HFF-Myc (cell line): ENCODE measurements around the gene VSTM2L.

Experiments
- DNase-seq: peaks from one replicate; pipeline ENCODE4 v3.0.0-alpha.2; 2011; ENCODE audit warnings: low read depth; ENCODE audit errors: extremely low read depth
- H3K4me3 ChIP-seq: replicated peaks from 2 replicates; pipeline ENCODE4 v1.5.1; 2011; ENCODE audit warnings: low read depth, mild to moderate bottlenecking, control low read depth, low read length
- CTCF ChIP-seq: IDR thresholded peaks from 2 replicates; pipeline ENCODE4 v1.5.1; 2012; ENCODE audit warnings: mild to moderate bottlenecking, low read depth, low read length, control low read depth; ENCODE audit errors: missing control alignments

Gene VSTM2L

GRCh38 chr20:37878835-37879599 is 23.9 kb upstream of the VSTM2L start:
- no peak overlapping the region for H3K4me3 ChIP-seq
- TF ChIP-seq CTCF = no peak
- no peak for DNase-seq

- TF ChIP-seq CTCF = no peak
- no peak for DNase-seq
- H3K4me3 ChIP-seq = no peak overlapping the region
Measured at GRCh38 chr20:37879843-37880242, 23.1 kb upstream of the VSTM2L start.

- no peak for DNase-seq
- TF ChIP-seq CTCF = no peak
- H3K4me3 ChIP-seq = no peak overlapping the region
Measured at GRCh38 chr20:37880726-37881591, 22.0 kb upstream of the VSTM2L start.

GRCh38 chr20:37881601-37882343 is 21.2 kb upstream of the VSTM2L start:
- TF ChIP-seq CTCF = no peak
- no peak overlapping the region for H3K4me3 ChIP-seq
- DNase-seq = no peak

- no peak for TF ChIP-seq CTCF
- DNase-seq = no peak
- H3K4me3 ChIP-seq = no peak overlapping the region
Measured at GRCh38 chr20:37882961-37883712, 19.8 kb upstream of the VSTM2L start.

DNA sequence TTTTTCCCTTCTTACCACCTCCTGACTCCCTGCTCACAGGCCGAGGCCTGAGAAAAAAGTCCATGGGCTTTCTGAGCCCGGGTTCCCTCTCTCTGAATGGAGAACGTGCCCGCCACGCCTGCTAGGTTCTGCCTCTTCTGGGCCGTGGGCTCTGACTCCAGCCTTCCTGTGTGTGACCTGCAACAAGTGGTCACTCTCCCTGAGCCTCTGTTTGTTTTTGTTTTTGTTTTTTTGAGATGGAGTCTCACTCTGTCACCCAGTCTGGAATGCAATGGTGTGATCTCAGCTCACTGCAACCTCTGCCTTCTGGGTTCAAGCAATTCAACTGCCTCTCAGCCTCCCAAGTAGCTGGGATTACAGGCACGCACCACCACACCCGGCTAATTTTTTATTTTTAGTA is 17.9 kb upstream of the VSTM2L start:
- no peak overlapping the region for H3K4me3 ChIP-seq
- no peak for TF ChIP-seq CTCF
- no peak for DNase-seq
